ENCODE measurements around the gene PTPRT.

- no peak for TF ChIP-seq CTCF (conservative IDR thresholded peaks at IDR 0.05; ENCODE audit: low read depth, low read length)
- no peak for TF ChIP-seq EZH2 (IDR thresholded peaks at IDR 0.05; ENCODE audit: low read length, unreplicated experiment)
- TF ChIP-seq EZH2phosphoT487 (IDR thresholded peaks at IDR 0.05; ENCODE audit: borderline replicate concordance, low read length) = no peak
These were observed 759.1 kb downstream of the PTPRT start for GRCh38 chr20:42430598-42430997.

All from PC-3 (cell line).